Endothelial cell of hepatic sinusoid (primary cell): ENCODE data around the gene ESYT3.
"Not testable (repeated sequence)": the region's sequence is repeated elsewhere in the genome, so short reads cannot be mapped to it uniquely, and the experiment has no call there.

ENCODE experiments used
- in situ Hi-C: cut with HindIII; loops from 2 replicates; pipeline ENCODE4 v1.10.0; 2017; ENCODE audit warnings: low sequenced_read_pairs

Gene ESYT3

DNA sequence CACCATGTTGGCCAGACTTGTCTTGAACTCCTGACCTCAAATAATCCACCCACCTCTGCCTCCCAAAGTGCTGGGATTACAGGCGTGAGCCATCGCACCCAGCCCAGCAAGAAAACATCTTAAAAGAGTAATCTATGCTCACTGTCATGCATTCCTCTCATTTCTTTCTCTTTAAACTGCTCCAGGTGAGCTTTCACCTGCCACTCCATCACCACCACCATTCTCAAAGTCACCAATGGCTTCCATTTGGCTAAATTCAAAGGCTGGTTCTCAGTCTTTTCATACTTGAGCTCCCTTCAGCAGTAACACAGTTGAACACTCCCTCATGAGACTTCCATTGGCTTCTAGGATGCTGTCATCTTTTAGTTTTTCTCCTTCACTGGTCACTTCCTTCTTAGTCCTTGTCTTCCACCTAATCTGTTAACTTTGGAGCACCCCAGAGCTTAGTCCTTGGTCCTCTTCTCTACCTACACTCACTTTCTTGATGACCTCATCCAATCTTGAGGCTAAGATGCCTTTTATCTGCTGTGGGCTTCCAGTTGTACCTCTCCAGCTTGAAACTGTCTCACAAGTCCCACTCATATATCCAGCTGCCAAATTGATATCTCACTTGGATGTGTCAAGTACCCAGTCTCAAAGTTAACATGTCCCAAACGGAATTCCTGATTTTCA is 27.0 kb upstream of the ESYT3 start:
- in situ Hi-C loops, result loop anchor here (10.0 kb wide), 1 partner anchor 73 kb away; no protein-coding TSS in a partner anchor

DNA sequence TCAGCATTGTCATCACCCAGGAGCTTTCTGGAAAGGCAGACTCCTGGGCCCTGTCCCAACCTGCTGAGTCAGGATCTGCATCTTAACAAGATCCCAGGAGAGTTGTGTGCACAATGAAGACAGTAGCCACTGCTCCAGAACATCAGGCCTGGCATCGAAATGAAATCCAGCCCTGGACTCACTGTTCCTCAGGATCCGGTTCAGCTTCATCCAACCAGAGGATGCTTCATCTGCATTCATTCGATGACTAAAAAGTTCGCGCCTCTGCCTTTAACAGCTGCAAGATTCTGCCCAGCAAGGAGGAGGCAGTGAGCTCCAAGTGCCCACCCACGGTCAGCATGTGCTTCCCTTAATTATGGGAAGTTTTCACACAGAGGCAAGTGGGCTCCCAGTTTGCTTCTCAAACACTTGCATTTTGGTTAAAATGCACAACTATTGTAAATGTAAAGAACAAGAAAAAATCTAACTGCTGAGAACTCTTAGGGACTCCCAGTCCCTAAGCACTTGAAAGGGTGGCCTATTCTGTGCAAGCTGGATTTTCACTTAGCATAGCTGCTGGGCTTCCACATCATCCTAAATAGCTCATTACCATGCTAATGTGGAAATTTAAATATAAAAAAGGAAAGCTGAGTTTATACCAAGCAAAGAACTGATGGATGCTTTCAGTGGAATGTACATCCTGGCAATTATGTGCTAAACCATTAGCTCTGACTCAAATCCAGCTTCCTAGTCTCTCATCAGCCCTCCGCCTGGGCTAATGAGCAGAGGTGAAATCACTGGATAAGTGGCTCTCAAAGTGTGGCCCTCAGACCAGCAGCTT is 25.5 kb upstream of the ESYT3 start:
- in situ Hi-C loops, result loop anchor here (10.0 kb wide), 1 partner anchor 74 kb away; no protein-coding TSS in a partner anchor

DNA sequence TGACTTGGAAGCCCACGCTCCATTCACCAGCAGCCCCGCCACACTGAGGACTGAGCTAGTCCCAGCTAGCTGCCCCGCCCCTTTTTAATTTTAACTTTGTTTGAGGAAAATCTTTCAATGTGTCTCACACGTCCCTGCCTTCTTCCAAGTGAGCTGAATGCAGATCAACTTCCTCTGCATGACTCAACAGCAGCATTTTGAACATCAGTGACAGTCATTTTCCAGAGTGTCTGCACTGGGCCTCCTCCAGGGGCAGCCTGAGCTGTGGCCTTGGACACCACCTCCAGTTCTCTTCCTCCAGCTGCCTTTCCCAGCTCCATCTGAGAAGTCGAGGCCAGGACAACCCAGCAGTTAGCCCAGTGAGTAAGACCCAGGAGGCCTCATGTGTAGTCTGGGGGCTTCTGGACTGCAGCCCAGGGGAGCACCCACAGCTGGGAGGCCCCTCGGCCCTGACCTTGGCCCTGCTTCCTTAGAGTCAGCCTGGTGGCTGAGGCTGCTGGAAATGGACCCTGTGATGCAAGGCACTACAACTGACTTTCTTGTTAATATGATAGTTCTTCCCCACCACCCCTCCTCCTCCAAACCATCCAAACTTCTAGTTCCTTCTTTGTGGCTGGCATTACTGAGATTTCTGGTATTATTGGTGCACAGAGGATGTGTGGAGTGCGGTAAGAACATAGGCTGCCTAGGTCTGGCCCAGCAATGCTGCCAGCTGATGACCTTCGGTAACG is 21.4 kb upstream of the ESYT3 start:
- in situ Hi-C loops, result no loop called here

DNA sequence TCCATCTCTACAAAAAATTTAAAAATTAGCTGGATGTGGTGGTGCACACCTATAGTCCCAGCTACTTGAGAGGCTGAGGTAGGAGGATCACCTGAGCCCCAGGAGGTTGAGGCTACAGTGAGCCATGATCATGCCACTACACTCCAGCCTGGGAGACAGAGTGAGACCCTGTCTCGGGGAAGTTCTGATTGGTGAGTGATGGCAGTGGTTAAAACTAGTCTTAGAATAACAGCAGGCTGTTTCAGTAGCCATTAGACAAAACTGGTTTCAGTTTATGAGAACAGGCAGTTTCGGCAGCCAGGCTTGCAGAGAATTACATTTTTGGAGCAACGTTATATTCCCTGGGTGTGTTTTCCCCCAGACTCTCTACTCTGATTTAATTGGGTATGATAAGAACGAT is 18.2 kb upstream of the ESYT3 start:
- in situ Hi-C loops, result not testable (repeated sequence)

DNA sequence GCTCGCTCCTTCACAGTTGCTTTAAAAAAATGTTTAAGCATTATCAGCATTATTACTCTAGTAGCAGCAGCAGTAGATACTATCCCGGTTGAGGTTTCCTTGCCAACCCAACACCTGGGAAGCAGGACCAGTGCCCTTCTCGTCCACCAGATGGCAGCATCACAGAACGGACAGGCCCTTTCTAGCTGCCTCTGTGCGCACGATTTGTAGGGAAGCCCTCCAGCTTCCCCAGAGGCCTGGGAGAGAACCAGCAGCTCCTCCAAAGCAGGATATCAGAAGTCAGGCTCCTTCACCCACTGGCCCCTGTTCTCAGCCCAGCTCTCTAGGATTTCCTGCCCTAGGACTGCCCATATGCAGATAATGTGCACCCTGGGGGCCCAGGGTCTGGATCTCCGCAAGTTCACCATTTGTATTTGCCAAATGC is 16.8 kb upstream of the ESYT3 start:
- in situ Hi-C loops, result no loop called here

DNA sequence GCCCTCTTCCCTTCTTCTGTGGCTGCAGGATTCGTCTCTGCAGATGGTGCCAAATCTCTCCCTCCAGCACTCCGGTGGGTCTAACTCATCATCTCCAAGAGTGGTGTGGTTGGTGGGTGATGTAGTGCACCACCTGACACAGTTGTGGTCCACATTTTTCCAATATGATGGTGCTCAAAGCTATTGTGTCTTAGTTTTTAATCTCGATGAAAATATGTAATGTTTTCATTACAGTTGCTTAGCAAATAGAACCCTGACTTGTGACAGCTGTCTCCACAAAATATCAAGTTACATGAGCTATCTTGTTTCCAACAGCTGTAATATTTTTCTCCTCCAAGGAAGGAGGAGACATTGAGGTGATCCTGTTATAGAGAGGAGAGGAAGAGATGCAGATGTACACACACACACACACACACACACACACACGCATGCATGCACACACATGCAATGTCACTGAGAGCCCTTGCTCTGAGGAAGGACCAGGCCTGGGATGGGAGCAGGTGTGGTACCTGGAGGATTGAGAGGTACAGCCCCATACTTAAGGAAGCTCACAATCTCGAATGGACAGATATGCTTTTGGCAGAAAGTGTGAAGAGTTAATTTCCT is 15.7 kb upstream of the ESYT3 start:
- in situ Hi-C loops, result no loop called here

DNA sequence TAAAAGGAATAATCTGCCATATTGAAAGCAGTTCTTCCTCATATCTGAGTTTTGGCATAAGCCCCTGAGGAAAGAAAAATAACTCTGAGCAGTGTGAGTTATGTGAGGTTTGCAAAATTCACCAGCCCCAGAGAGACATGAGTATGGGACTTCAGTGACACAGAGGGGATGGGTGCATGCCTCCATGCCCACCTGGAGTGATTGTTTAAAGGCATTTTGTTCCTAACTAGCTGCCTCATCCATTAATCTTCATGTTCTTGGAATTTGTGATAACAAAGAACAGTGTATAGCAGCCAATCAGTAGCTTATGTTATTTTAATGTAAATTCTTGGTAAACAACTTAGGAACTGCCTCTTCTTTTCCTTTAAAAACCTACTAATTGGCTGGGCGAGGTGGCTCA is 11.1 kb upstream of the ESYT3 start:
- in situ Hi-C loops, result no loop called here

DNA sequence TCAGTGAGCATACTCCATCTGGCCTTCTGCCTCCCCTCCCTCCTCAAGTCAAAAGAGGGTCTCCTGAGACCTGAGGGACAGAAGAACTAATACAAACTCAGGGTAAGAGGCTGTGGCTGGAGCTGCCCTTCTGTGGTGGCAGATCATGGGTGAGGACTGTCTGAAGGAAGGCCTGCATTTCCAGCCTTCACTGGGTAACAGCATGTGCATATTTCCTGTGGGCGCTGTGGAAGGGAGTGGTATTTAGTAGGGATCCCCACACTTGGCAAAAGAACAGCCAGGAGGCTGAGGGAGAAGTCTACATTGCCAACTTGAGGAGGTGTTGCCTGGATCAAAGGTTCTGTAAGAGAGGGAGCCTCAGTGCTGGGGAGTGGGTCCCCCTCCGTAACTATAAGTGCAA is 10.1 kb upstream of the ESYT3 start:
- in situ Hi-C loops, result no loop called here

DNA sequence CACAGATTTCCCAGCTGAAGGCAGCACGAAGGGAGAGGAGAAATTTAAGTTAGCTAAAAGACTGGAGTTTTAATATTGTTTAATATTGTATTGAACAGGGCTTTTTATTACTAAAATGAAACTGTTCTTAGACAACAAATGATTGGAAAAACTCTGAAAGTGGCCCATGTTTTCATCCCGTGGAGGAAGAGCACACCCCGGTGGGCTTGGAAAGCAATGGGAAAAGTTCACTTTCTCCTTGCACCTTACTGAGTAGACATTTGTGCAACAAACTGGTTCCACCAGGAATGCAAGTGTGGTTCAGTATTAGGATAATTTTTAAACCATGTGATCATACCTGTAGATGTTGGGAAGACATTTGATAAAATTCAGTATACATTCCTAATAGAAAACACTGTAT is 8.2 kb upstream of the ESYT3 start:
- in situ Hi-C loops, result no loop called here

DNA sequence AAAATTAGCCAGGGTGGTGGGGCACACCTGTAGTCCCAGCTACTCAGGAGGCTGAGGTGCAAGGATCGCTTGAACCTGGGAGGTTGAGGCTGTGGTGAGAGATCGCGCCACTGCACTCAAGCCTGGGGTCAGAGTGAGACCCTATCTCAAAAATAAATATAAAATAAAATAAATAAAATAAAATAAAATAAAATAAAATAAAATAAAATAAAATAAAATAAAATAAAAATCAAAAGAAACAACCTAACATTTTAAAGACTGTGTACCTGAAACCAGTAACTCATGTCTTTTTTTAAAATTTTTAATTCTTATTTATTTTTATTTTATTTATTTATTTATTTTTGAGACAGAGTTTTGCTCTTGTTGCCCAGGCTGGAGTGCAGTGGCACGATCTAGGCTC is 7.7 kb upstream of the ESYT3 start:
- in situ Hi-C loops, result not testable (repeated sequence)

DNA sequence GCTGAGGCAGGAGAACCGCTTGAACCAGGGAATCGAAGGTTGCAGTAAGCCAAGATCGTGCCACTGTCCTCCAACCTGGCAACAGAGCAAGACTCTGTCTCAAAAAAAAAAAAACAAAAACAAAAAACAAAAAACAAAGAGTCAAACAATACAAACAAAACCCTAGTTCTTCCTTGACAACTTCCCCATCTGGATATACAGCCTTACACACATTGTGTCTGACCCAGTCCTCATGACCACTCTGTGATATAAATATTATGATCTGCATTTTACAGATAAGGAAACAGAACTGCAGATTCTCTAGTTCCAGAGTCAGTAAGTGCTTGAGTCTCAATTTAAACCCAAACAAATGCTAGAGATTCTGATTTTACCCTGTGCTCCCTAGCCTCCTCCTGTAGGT is 4.8 kb upstream of the ESYT3 start:
- in situ Hi-C loops, result no loop called here

DNA sequence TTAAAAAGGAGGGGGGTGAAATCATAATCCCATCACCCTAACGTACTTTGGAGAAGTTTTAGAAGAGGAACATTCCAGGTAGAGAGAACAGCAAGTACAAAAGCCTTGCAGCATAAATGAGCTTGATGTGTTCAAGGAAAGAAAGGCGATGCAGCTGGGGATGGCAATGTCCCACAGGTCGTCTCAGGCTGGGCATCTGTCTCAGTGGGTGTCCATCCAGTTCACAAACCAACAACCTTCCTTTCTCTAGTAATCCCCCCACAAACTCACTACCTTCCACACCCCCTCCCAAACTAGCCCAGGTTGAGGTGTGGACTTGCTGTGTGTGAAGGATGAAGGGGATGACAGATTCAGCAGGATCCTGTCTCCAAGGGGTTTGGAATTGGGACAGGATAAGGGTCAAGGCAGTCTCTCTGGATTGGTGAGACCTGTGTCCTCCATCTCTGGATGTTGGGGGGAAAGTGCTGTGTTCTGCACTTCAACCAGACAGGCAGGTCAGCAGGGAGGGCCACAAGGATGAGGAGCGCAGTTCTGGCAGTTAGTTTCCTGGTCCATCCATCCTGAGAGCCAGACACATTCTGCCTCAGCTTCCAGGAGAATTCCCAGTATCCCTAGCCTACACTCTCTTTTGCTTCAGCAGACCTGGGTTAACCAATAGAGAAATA is 1.7 kb upstream of the ESYT3 start:
- in situ Hi-C loops, result no loop called here

DNA sequence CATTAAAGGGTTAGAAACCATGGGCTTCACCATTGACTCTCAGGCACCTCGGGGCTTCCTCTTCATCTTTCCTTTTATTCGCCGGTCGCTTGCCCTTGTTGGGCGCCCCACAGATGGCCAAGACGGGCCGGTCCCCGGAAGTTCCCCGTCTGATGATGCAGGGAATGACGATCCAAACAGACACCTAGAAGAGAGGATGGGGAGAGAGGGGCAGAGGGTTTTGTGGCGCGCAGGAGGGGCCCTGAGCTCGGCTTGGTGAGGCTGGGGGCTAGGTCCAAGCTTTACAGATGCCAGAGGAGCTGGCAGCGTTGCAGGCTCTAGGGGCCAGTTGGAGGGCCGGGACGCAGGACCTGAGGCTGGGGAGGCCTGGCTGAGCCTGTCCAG is 532 bp upstream of the ESYT3 start:
- in situ Hi-C loops, result no loop called here

DNA sequence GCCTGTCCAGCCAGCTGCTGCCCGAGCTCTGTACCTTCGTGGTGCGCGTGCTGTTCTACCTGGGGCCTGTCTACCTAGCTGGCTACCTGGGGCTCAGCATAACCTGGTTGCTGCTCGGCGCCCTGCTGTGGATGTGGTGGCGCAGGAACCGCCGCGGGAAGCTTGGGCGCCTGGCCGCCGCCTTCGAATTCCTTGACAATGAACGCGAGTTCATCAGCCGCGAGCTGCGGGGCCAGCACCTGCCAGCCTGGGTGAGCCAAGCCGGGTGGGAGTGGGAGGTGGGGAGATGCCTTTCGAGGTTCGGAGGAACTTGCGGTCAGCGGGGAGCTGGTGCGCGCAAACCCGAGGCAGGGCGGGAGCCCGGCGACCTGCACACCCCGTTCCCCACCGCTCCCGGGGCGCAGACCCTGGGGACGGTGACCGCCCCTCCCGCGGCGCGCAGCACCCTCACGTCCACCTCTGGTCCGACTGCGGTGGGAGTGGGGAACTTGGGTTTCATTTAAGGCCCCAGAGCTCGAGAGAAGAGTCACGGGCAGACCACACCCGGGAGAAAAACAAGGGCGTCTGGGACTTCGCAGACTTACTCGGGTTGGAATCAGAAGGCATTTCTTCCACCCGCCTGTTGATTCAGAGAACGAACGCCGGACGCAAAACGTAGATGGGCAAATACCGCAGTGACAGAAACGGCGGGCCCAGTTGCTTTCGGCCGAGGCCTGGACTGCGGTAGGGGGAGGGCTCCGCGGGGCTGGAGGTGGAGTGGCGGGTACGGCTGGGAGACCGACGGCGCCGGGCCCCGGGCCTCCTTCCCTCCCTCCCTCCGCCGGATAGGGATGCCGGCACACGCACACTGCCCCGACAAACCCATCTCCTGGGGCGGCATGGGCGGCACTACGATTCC is 708 bp downstream of the ESYT3 start:
- in situ Hi-C loops, result no loop called here

DNA sequence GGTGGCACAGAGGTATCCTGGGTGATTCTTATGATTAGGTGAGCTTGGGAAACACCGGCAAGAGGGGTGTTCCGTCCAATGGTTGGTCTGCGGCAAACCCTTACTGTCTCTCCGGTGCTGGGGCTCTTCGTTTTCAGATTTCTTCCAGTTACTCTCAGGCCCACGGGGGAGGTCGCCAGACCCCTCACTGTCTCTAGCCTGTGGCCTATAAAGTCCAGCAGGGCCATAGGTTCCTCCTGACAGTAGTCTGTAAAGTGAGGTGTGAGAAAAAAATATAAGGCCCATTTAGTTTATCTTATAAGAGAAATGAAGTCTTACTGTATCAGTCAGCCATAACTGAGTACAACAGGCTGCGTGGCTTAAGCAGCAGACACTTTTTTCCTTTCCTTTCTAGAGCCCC is 1.4 kb downstream of the ESYT3 start:
- in situ Hi-C loops, result no loop called here

DNA sequence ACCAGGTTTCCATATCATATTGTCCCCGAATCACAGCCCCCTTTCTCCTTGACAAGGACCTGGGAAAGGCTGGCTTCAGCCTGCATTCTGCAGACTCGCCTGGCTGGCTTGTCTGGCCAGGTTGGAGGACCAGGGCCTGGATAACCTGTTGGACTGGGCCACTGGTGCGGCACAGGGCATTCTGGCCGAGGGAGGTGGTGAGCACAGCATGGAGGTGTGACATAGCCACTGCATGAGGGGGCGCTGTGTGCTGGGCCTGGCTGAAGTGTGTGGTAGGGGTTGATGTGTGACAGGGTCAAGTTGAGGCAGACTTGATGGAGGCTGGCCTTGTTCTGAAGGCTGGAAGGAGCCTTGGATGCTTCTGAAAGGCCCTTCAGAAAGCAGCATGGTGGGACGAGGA is 2.9 kb downstream of the ESYT3 start:
- in situ Hi-C loops, result no loop called here

DNA sequence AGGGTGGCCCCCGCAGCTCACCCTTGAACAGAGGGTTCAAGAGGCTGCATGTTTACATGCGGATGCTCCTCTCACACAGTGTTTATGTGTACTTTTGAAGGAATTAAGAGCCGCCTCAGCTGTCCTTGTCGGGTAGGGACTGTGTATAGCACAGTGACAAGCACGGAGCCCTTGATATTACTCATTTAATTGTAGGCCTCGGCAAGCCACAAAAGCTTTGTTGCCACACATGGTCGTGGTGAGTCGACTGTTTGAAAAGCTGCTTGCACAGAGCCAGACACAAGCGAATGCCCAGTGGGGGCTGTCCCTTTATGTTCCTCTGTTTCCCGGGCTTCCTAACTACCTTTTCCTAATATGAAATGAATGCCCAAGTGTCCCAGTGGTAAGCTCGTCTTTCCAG is 4.5 kb downstream of the ESYT3 start:
- in situ Hi-C loops, result no loop called here

DNA sequence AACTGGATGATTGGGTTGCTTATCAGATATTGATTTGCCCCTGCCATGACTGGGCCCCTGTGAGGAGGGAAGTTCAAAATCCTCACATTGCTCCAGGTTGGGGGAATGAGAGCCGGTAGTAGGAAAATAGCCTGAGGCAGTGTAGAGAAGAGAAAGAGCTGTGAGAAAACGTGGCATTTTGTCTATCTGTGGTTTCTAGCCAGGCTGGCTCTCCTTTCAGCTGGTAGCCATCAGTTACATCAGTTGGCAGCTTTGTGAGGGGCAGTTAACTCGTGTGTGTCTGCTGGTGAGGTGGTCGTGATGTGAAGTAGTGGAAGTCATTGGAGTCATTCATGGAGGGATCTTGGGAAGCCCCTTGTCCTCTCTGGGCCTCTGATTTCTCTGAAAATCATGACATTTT is 5.2 kb downstream of the ESYT3 start:
- in situ Hi-C loops, result no loop called here

DNA sequence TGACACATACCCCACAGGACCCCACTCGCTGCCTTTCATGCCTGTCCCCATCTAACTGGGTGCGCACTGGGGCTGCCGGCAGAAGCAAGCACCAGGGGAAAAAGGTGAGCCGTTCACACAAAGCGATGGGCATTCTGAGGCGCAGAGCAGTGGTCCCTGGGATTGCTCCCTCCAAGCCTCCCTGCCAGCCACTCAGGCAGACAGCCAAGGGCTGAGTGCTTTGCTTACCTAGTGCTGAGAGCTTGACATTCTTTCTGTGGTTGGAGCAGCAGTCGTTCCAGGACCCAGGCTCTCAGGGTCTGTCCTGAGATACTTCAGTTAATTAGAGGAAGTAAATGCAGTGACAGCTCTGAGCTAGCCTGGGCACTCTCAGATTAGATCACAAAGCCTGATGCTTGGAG is 5.7 kb downstream of the ESYT3 start:
- in situ Hi-C loops, result no loop called here

DNA sequence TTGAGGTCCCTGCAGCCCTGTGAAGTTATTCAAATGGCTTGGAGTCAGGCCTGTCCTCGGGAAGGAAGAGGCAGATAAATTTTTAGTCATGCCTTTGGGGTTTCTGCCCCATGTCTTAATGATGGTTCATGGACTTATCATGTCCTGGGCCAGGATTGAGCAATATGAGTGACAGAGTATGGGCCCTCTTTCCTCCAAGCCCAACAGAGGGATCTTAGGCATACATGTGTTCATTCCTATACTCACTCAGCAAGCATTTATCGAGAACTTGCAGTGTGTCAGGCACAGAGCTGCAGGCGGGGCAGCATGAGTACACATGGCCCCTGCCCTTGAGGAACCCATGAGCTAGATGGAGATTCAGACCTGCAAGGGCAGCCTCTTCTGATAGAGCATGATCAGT is 6.2 kb downstream of the ESYT3 start:
- in situ Hi-C loops, result no loop called here
